IMR-90 (cell line): ENCODE results near the gene SLC4A11. TPM values are rescaled to one million over a fixed set of nuclear protein-coding genes. Genes with fewer than 3 reads are reported as not detected.
A peak's percentile ranks its signal among the peaks of the same experiment; 100 is the strongest.

Source experiments
- ATAC-seq: fragments of 200-7000 bp; cut with Tn5 transposase; 2 replicates; pipeline ENCODE4 v1.9.1; 2020; ENCODE audit warnings: low read depth, mild to moderate bottlenecking, moderate library complexity
- BruUV-seq: library from RNA; stranded (reverse); fragments of 400-500 nt; replicated peaks from 2 replicates; lab custom pipeline; 2021; lab: Mats Ljungman, UMichigan
- CTCF ChIA-PET: fragments of 300-600 bp; formaldehyde crosslinking; extraction: SDS; loops from one replicate; lab custom pipeline; 2021; ENCODE audit warnings: antibody characterized with exemption; lab: Yijun Ruan, JAX
- POLR2A ChIA-PET: fragments of 300-600 bp; sonication (Branson Sonifier 250); formaldehyde crosslinking; loops from one replicate; lab custom pipeline; 2022; ENCODE audit warnings: antibody characterized with exemption; ENCODE audit not compliant: unreplicated experiment; lab: Charles Lee
- DNase-seq: peaks from one replicate; pipeline ENCODE4 v3.0.0; 2013
- H2AFZ ChIP-seq: replicated peaks from 2 replicates; pipeline ENCODE3; 2013; ENCODE audit warnings: low read length, mild to moderate bottlenecking; ENCODE audit not compliant: poor library complexity
- H2AK5ac ChIP-seq: 2 replicates; pipeline ENCODE4 v1.6.1; 2013; ENCODE audit warnings: low read depth, low read length, inconsistent platforms
- H2AK9ac ChIP-seq: replicated peaks from 2 replicates; pipeline ENCODE3; 2013; ENCODE audit warnings: mild to moderate bottlenecking, low read depth, low read length, moderate library complexity; ENCODE audit not compliant: poor library complexity
- H2BK120ac ChIP-seq: 2 replicates; pipeline ENCODE4 v1.6.1; 2013; ENCODE audit warnings: low read depth, low read length, inconsistent platforms
- H2BK15ac ChIP-seq: 3 replicates; pipeline ENCODE4 v1.6.1; 2013; ENCODE audit warnings: low read depth, low read length, inconsistent platforms
- H2BK20ac ChIP-seq: 2 replicates; pipeline ENCODE4 v1.6.1; 2013; ENCODE audit warnings: low read depth, mild to moderate bottlenecking, inconsistent platforms, low read length, moderate library complexity
- H2BK5ac ChIP-seq: 2 replicates; pipeline ENCODE4 v1.6.1; 2013; ENCODE audit warnings: mild to moderate bottlenecking, low read depth, low read length, inconsistent platforms; ENCODE audit not compliant: poor library complexity, severe bottlenecking
- H3K14ac ChIP-seq: replicated peaks from 2 replicates; pipeline ENCODE4 v1.6.1; 2013; ENCODE audit warnings: low read depth, low read length, inconsistent platforms
- H3K18ac ChIP-seq: 2 replicates; pipeline ENCODE4 v1.6.1; 2013; ENCODE audit warnings: low read depth, low read length, control low read depth
- H3K23ac ChIP-seq: 2 replicates; pipeline ENCODE4 v1.6.1; 2013; ENCODE audit warnings: low read depth, low read length, inconsistent platforms
- H3K27ac ChIP-seq: 2 replicates; pipeline ENCODE4 v1.5.1; 2013; ENCODE audit warnings: mild to moderate bottlenecking, control low read depth, low read length; ENCODE audit not compliant: insufficient read depth
- H3K27me3 ChIP-seq: 2 replicates; pipeline ENCODE4 v1.6.1; 2013; ENCODE audit warnings: low read length; ENCODE audit not compliant: control insufficient read depth, insufficient read depth
- H3K36me3 ChIP-seq: 2 replicates; pipeline ENCODE4 v1.6.1; 2013; ENCODE audit warnings: low read length, mixed read lengths; ENCODE audit not compliant: control insufficient read depth, insufficient read depth
- H3K4ac ChIP-seq: 2 replicates; pipeline ENCODE4 v1.6.1; 2013; ENCODE audit warnings: low read depth, low read length, inconsistent platforms
- H3K4me1 ChIP-seq: 2 replicates; pipeline ENCODE4 v1.6.1; 2013; ENCODE audit warnings: low read length, mixed read lengths; ENCODE audit not compliant: control insufficient read depth, insufficient read depth
- H3K4me2 ChIP-seq: 2 replicates; pipeline ENCODE4 v1.6.1; 2013; ENCODE audit warnings: low read depth, mild to moderate bottlenecking, control low read depth, low read length, moderate library complexity
- H3K4me3 ChIP-seq: 2 replicates; pipeline ENCODE4 v1.5.1; 2013; ENCODE audit warnings: low read depth, mild to moderate bottlenecking, control low read depth, low read length, moderate library complexity; ENCODE audit not compliant: insufficient read depth
- H3K56ac ChIP-seq: 2 replicates; pipeline ENCODE4 v1.6.1; 2013; ENCODE audit warnings: low read length, inconsistent platforms; ENCODE audit not compliant: insufficient read depth; ENCODE audit errors: extremely low read depth
- H3K79me1 ChIP-seq, 2 experiments: 2 replicates each; pipeline ENCODE4 v1.6.1; 2013; ENCODE audit warnings: low read length in 2 of 2, inconsistent platforms in 1 of 2, low read depth in 1 of 2
- H3K9ac ChIP-seq: 2 replicates; pipeline ENCODE4 v1.6.1; 2013; ENCODE audit warnings: low read depth, low read length, control low read depth
- H3K9me1 ChIP-seq: 2 replicates; pipeline ENCODE4 v1.6.1; 2013; ENCODE audit warnings: low read length, inconsistent platforms; ENCODE audit not compliant: insufficient read depth
- H3K9me3 ChIP-seq: 2 replicates; pipeline ENCODE4 v1.6.1; 2013; ENCODE audit warnings: low read length; ENCODE audit not compliant: control insufficient read depth, insufficient read depth
- H4K20me1 ChIP-seq: 2 replicates; pipeline ENCODE4 v1.6.1; 2013; ENCODE audit warnings: low read length, inconsistent platforms; ENCODE audit not compliant: insufficient read depth
- H4K5ac ChIP-seq: 2 replicates; pipeline ENCODE4 v1.6.1; 2013; ENCODE audit warnings: mild to moderate bottlenecking, low read depth, low read length, control low read depth
- H4K8ac ChIP-seq, 2 experiments: 2 replicates each; pipeline ENCODE4 v1.6.1; 2013; ENCODE audit warnings: low read depth in 2 of 2, low read length in 2 of 2, control low read depth in 1 of 2, inconsistent platforms in 1 of 2
- H4K91ac ChIP-seq: 2 replicates; pipeline ENCODE4 v1.6.1; 2013; ENCODE audit warnings: low read depth, low read length, inconsistent platforms; ENCODE audit not compliant: insufficient read depth
- BHLHE40 ChIP-seq: fragments of 150-350 bp; IDR thresholded peaks from 2 replicates; pipeline ENCODE4 v1.6.1; 2016; ENCODE audit warnings: mild to moderate bottlenecking, low read depth, low read length
- MXI1 ChIP-seq: IDR thresholded peaks from 2 replicates; pipeline ENCODE4 v1.6.1; 2012; ENCODE audit warnings: low read depth, mild to moderate bottlenecking, low read length, moderate library complexity, borderline replicate concordance
- WGBS, 2 experiments: methylation state at CpG; one replicate each; pipeline versions ENCODE4 v1.1.5 to v1.1.7; 2013; ENCODE audit warnings: missing lambda C conversion rate in 2 of 2; ENCODE audit not compliant: insufficient read length in 1 of 2; ENCODE audit errors: extremely low coverage in 2 of 2; 5-methylcytosine and 5-hydroxymethylcytosine counted together
- dilution Hi-C: fragments of 300-500 bp; cut with HindIII; formaldehyde crosslinking; loops from one replicate; pipeline ENCODE4 v1.14.3; 2018; ENCODE audit warnings: low sequenced_read_pairs; ENCODE audit not compliant: unreplicated experiment
- in situ Hi-C: fragments of 300-500 bp; cut with MboI; formaldehyde crosslinking; loops from 3 replicates; pipeline ENCODE4 v1.14.3; 2019; ENCODE audit warnings: low sequenced_read_pairs, inconsistent platforms, mixed read lengths
- intact Hi-C: fragments of 100-400 bp; cut with micrococcal nuclease; formaldehyde crosslinking; loops from 2 replicates; pipeline ENCODE4 v1.10.0; 2022
- polyA plus RNA-seq, 3 experiments: library from polyadenylated mRNA; depleted of rRNA; stranded (reverse); fragments of >200 nt; gene quantifications; 2 replicates each; pipeline ENCODE4 v1.2.3, GENCODE V29; 2012; ENCODE audit warnings: low replicate concordance in 1 of 3
- total RNA-seq: library from RNA; depleted of rRNA; stranded (reverse); fragments of >200 nt; gene quantifications from 2 replicates; pipeline ENCODE4 v1.2.3, GENCODE V29; 2012

The SLC4A11 gene
- total and polyA plus RNA-seq, 2 of the 4 experiments (the other 2 are of a cell fraction), result 0.36 to 0.79 TPM

- peak overlapping the region; percentile 58 for H3K4ac ChIP-seq
- WGBS, 2 experiments, result 7% methylated on average over 37 of the region's 54 CpGs; no CpG with 5 or more reads in 1 of the 2 experiments
- POLR2A ChIA-PET, result no interaction called here
Measured at GRCh38 chr20:3239867-3240775, 1.1 kb upstream of the SLC4A11 start.

More at GRCh38 chr20:3239867-3240775, 1.1 kb upstream of the SLC4A11 start:
- Histone ChIP-seq H3K27me3 (peaks cover 34% of the 10 kb centered on the region), H3K56ac (no peak overlapping the region), H2BK20ac (no peak overlapping the region), H3K9me3 (no peaks in the 10 kb centered on the region), H4K5ac (no peak overlapping the region; the same call in 1 of the 2 replicates), H2AFZ (peak overlapping the region; percentile 92), H3K4me3 (peak overlapping the region; percentile 64), H3K4me1 (no peaks in the 10 kb centered on the region; the same call in 1 of the 2 replicates), H2BK5ac (no peak overlapping the region), H3K9ac (peak overlapping the region; percentile 59), H2AK9ac (peak overlapping the region; percentile 91), H4K20me1 (peaks cover 4% of the 10 kb centered on the region; the same call in 1 of the 2 replicates), H3K14ac (peak overlapping the region; percentile 24), H3K18ac (no peak overlapping the region; the same call in 1 of the 2 replicates), H3K79me1 (no peaks in the 10 kb centered on the region), H3K23ac (peak overlapping the region; percentile 13; the same call in 1 of the 2 replicates), H2BK120ac (no peak overlapping the region), H3K9me1 (no peaks in the 10 kb centered on the region), H2AK5ac (peak overlapping the region; percentile 19; the same call in 1 of the 2 replicates), H4K8ac (peak overlapping the region in 1 of 2 experiments; percentile 23; a peak in 2 of 4 replicates), H3K4me2 (peak overlapping the region; percentile 78), H3K27ac (no peak overlapping the region), H4K91ac (no peak overlapping the region), H2BK15ac (no peak overlapping the region), H3K36me3 (no peaks in the 10 kb centered on the region)
- CTCF ChIA-PET, result no interaction called here
- intact Hi-C loops, result no loop called here
- peak; percentile 13; the same call in 1 of the 2 replicates for TF ChIP-seq MXI1
- TF ChIP-seq BHLHE40, result no peak
- DNase-seq (no peak), ATAC-seq (peak; percentile 6)
- in situ Hi-C loops, result no loop called here
- BruUV-seq, result no TSS peak
- dilution Hi-C loops, result no loop called here
